GM10248 (cell line): ENCODE measurements around the gene CPN2.

Experiments
- CTCF ChIA-PET: fragments of 300-600 bp; sonication (Branson Sonifier 250); formaldehyde crosslinking; extraction: SDS; loops from one replicate; lab custom pipeline; 2021; ENCODE audit warnings: antibody characterized with exemption; lab: Yijun Ruan, JAX
- POLR2A ChIA-PET: fragments of 350-650 bp; sonication (Branson Sonifier 250); formaldehyde crosslinking; extraction: SDS; loops from one replicate; lab custom pipeline; 2020; ENCODE audit warnings: antibody characterized with exemption; lab: Yijun Ruan, JAX
- DNase-seq: peaks from one replicate; pipeline ENCODE4 v3.0.0; 2012; ENCODE audit errors: extremely low spot score
- TF ChIP-seq, protein P1 (sequence below): IDR thresholded peaks from 2 replicates; pipeline ENCODE4 v1.5.1; 2012; ENCODE audit warnings: mild to moderate bottlenecking, low read depth; ENCODE audit errors: extremely low read depth, missing control alignments, control extremely low read depth

Gene CPN2

DNA sequence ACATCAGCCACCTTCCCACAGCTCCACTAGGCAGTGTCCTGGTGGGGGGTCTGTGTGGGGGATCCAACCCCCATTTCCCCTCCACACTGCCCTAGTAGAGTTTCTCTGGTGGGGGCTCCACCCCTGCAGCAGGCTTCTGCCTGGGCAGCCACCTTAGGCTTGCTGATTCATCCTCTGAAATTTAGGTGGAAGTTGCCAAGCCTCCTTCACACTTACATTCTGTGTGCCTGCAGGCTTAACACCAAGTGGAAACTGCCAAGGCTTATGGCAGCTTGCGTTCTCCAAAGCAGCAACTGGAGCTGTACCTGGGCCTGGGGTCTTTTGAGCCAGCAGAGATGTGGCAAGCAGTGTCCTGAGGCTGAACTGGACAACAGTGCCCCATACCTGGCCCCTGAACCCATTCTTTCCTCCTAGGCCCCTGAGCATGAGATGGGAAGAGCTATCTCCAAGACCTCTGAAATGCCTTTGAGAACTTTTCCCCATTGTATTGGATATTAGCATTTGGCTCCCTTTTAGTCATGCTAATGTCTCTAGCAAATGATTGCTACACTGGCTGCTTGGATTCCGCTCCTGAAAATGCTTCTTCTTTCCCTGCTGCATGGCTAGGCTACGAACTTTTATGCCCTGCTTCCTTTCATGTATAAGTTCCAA lies 32.5 kb downstream of the CPN2 start:
- POLR2A ChIA-PET: no interaction called here
- DNase-seq: no peak
- CTCF ChIA-PET: interaction anchor here (1.1 kb wide), 1 partner anchor 15 kb away, joined by 4 read pairs; no protein-coding TSS in a partner anchor
- TF ChIP-seq, protein P1, sequence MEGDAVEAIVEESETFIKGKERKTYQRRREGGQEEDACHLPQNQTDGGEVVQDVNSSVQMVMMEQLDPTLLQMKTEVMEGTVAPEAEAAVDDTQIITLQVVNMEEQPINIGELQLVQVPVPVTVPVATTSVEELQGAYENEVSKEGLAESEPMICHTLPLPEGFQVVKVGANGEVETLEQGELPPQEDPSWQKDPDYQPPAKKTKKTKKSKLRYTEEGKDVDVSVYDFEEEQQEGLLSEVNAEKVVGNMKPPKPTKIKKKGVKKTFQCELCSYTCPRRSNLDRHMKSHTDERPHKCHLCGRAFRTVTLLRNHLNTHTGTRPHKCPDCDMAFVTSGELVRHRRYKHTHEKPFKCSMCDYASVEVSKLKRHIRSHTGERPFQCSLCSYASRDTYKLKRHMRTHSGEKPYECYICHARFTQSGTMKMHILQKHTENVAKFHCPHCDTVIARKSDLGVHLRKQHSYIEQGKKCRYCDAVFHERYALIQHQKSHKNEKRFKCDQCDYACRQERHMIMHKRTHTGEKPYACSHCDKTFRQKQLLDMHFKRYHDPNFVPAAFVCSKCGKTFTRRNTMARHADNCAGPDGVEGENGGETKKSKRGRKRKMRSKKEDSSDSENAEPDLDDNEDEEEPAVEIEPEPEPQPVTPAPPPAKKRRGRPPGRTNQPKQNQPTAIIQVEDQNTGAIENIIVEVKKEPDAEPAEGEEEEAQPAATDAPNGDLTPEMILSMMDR: no peak

DNA sequence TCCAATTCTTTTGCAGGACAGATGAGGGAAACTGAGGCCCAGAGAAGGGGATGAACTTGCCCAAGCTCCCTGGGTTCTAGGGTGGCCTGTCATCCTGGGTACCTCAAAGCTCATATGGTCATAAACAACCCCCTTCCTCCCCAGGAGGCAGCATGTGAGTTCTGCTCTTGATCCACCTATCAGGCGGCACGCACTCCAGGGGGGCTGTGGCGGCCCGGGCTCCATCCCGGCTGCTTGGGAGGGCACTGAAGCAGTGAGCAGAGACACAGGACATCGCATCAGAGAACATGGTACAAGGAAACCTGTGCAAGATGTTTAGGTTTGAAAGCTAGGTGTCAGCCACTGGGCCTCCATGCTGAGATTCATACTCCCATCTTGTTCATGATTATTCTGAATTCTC lies 34.2 kb downstream of the CPN2 start:
- CTCF ChIA-PET: interaction anchor here (0.8 to 5.6 kb wide), 17 partner anchors 8 to 651 kb away, joined by 3 to 132 read pairs (median 13); no protein-coding TSS in a partner anchor
- no peak for DNase-seq
- POLR2A ChIA-PET: no interaction called here
- TF ChIP-seq, protein P1: no peak

DNA sequence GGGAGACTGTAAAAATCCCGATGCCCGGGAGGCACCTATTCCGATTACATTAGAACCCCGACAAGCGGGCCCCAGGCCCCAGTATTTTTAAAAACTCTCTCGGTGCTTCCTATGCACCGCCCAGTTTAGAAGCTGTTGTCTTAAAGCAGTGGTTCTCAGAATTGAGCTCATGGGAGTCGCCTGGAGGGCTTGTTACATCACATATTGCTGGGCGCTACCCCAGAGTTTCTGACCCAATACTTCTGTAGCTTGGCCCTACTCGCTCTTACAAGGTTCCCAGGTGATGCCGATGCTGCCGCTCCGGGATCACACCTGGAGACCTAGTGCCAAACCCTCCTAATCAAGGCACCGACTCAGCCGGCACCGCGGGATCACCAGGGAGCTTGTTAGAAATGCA lies 35.2 kb downstream of the CPN2 start:
- no peak for DNase-seq
- TF ChIP-seq, protein P1: no peak
- ChIA-PET CTCF (interaction anchor here (0.6 to 5.6 kb wide), 72 partner anchors 8 to 1846 kb away, joined by 3 to 132 read pairs (median 5); partner anchors contain the start of gene HES1), POLR2A (interaction anchor here (0.5 kb wide), 1 partner anchor 185 kb away, joined by 4 read pairs; no protein-coding TSS in a partner anchor)

DNA sequence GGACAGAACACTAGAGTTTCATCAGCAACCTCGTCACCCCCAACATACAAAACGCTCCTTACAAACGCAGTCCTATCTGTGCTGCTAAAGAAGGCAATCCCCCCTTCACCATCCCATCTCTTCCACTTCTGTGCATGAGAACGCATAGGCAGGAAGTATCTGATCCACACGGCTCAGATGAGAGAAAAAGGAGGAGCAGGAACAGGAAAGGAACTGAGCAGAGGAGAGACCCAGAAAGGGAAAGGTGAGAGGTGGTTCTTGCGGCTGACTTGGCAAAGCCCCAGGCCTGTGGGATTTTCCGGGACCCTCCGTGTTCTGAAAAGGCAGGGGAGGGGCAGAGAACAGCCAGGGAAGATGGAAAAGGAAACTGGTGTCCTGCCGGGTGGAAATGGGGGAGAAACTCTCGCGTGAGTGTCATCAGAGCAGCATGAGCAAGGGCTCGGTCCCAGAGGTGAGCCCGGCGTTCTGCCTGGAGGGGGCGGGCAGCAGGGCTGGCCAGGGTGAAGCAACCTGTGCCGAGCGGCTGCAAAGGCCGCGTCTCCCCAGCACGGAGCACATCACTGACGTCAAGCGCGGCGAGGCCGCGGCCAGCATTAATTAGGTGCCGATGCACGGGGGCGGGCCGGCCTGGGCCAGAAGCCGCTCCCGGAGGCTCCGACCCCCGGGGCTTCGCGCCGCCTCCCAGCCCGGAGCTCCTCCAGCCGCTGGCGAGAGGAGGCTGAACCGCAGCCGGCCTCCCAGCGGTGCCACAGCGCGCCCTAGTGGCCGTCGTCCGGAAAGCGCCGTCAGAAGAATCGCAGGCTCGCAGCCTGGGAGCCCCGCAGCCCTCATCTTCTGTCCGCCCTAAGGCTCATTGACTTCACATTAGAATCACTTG lies 35.8 kb downstream of the CPN2 start:
- ChIA-PET CTCF (interaction anchor here (0.6 to 5.6 kb wide), 79 partner anchors 8 to 1845 kb away, joined by 3 to 132 read pairs (median 4); partner anchors contain the start of gene HES1), POLR2A (no interaction called here)
- TF ChIP-seq, protein P1: peak; percentile 96
- DNase-seq: peak; percentile 89

DNA sequence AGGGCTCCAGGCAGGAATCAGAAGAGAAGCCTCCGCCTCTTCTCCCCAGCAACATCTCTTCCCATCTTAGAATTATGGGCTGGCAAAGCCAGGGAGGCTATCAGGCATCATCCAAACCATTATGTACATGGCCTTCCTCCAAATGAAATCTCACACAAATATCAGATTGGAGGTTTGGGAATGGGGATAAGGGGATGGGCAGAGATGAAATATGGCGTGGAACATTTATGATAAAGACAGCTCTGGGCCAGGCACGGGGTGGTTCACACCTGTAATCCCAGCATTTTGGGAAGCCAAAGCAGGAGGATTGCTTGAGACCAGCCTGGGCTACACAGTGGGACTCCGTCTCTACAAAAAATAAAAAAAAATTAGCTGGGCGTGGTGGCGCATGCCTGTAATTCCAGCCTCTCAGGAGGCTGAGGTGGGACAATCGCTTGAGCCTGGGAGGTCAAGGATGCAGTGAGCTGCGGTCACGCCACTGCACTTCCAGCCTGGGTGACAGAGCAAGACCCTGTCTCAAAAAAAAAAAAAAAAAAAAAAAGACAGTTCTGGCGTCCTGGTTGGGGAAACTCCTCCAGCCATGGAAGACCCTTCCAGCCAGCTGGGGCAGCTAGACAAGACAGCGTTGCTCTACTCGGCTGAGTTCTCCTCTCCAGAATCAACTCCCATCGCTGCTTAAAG lies 36.6 kb downstream of the CPN2 start:
- DNase-seq: no peak
- TF ChIP-seq, protein P1: no peak
- POLR2A ChIA-PET: no interaction called here
- CTCF ChIA-PET: interaction anchor here (1.7 to 5.6 kb wide), 7 partner anchors 9 to 671 kb away, joined by 5 to 132 read pairs (median 18); no protein-coding TSS in a partner anchor
